GM04504 (cell line): ENCODE measurements around the gene PPP1R1A.

Experiments
- DNase-seq: peaks from one replicate; pipeline ENCODE4 v3.0.0-alpha.2; 2012; ENCODE audit warnings: low read depth

Gene PPP1R1A

GRCh38 chr12:54588110-54588889, at the start of gene PPP1R1A:
PPP1R1A (minus strand) TSS chr12:54588659; CDS start chr12:54588488, 171 bp downstream.
- no peak for DNase-seq

GRCh38 chr12:54634795-54635194, 46.3 kb upstream of the PPP1R1A start, which contains the start of gene LACRT:
LACRT (minus strand) TSS chr12:54634895; CDS start chr12:54634841, 54 bp downstream.
- DNase-seq = no peak

- no peak for DNase-seq
Measured at GRCh38 chr12:54631988-54632728, 43.7 kb upstream of the PPP1R1A start.

GRCh38 chr12:54631551-54631950, 43.1 kb upstream of the PPP1R1A start:
- no peak for DNase-seq

GRCh38 chr12:54629925-54630324, 41.5 kb upstream of the PPP1R1A start:
- no peak for DNase-seq

GRCh38 chr12:54628186-54628846, 39.9 kb upstream of the PPP1R1A start:
- no peak for DNase-seq

- no peak for DNase-seq
Measured at GRCh38 chr12:54627304-54627703, 38.8 kb upstream of the PPP1R1A start.

GRCh38 chr12:54625598-54625997, 37.1 kb upstream of the PPP1R1A start:
- DNase-seq = no peak

GRCh38 chr12:54624315-54625279, 36.1 kb upstream of the PPP1R1A start:
- DNase-seq = no peak

- no peak for DNase-seq
Measured at GRCh38 chr12:54622463-54623183, 34.2 kb upstream of the PPP1R1A start.

- DNase-seq = no peak
Measured at GRCh38 chr12:54616933-54617680, 28.6 kb upstream of the PPP1R1A start.

GRCh38 chr12:54612225-54612750, 23.8 kb upstream of the PPP1R1A start:
- DNase-seq = no peak

GRCh38 chr12:54611715-54612149, 23.3 kb upstream of the PPP1R1A start:
- no peak for DNase-seq

GRCh38 chr12:54608769-54609168, 20.3 kb upstream of the PPP1R1A start:
- DNase-seq = no peak

GRCh38 chr12:54608156-54608555, 19.7 kb upstream of the PPP1R1A start:
- DNase-seq = no peak

- no peak for DNase-seq
Measured at GRCh38 chr12:54606556-54606955, 18.1 kb upstream of the PPP1R1A start.

- DNase-seq = no peak
Measured at GRCh38 chr12:54605138-54605970, 16.9 kb upstream of the PPP1R1A start.

GRCh38 chr12:54604436-54604835, 16.0 kb upstream of the PPP1R1A start:
- no peak for DNase-seq

- no peak for DNase-seq
Measured at GRCh38 chr12:54603872-54604271, 15.4 kb upstream of the PPP1R1A start.
